ENCODE results near the gene CYP2W1. TPM values are rescaled to one million over a fixed set of nuclear protein-coding genes. Genes with fewer than 3 reads are reported as not detected.

CYP2W1 gene
- total RNA-seq, 1 donor from 2014 or later = not detected

DNA sequence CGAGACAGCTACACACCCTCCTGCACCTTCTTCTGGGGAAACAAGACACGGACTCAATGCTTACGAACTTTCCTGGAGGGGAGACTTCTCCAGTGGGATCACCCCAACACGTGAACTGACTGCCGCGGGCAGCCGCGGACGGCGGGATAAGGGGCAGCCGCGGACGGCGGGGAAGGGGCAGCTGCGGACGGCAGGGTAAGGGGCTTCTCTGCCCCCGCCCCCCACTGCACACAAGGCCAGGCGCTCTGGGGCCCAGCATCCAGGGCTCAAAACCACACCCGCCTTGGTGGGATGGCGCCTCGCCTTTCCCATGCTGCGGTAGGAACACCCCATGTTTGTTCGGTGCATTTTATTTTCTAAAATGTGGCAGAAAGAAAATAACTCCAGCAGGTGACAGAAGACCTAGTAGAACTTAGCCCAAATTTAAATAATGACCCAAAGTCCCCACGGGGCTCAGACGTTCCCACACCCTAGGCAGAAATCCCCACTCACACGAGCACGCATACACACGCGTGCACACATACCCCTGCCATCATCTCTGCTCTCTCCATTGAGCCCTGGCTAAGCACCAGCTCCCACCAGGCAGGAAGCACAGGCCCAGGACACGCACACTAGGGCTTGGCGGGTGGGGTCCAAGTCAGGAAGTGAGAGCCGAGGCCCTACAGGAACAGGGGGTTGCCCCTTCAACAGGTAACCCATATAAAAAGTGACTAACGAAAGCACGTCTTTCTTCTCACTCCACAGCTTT is 34.8 kb downstream of the CYP2W1 start:
- H3K27ac ChIP-seq (ENCODE audit: low read depth, low read length) = no peak overlapping the region
- H3K36me3 ChIP-seq (ENCODE audit: control insufficient read depth in 3 of 3, insufficient read depth in 3 of 3, low read length in 3 of 3) = peaks cover 0 to 2% (median 0%) of the 10 kb centered on the region in 3 donors
- no peaks in the 10 kb centered on the region for H3K27me3 ChIP-seq (ENCODE audit: control insufficient read depth in 3 of 3, insufficient read depth in 3 of 3, low read length in 3 of 3)

DNA sequence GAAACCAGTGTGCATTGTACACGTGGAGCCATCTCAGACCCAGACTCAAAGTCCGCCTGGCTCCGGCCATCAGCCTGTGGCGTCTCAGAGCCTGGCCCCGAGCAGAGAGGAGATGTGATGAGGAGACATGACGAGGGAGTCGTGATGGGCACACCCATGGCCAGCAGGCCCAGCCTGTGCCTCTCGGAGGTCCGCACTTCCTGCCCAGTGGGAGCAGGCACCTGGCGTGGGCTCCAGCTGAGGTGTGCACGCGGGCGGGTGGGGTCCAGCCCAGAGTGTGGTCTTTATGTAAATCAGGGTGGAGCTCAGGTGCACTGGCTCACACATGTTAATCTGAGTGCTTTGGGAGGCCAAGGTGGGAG is 35.3 kb downstream of the CYP2W1 start:
- H3K4me1 ChIP-seq (ENCODE audit: control insufficient read depth in 3 of 3, insufficient read depth in 3 of 3, low read length in 3 of 3) = peaks cover 3 to 20% (median 14%) of the 10 kb centered on the region in 3 donors
- H3K4me3 ChIP-seq (ENCODE audit: low read length in 3 of 3) = no peak overlapping the region
- H3K27ac ChIP-seq (ENCODE audit: low read depth, low read length) = no peak overlapping the region
- no peak overlapping the region for H3K9ac ChIP-seq (ENCODE audit: low read depth in 1 of 3, low read length in 3 of 3)
- H3K9me3 ChIP-seq (ENCODE audit: control insufficient read depth in 3 of 3, low read length in 3 of 3) = no peaks in the 10 kb centered on the region
- H3K27me3 ChIP-seq (ENCODE audit: control insufficient read depth in 3 of 3, insufficient read depth in 3 of 3, low read length in 3 of 3) = no peaks in the 10 kb centered on the region
- peaks cover 0 to 2% (median 0%) of the 10 kb centered on the region in 3 donors for H3K36me3 ChIP-seq (ENCODE audit: control insufficient read depth in 3 of 3, insufficient read depth in 3 of 3, low read length in 3 of 3)

More for the DNA sequence above, 34.8 kb downstream of the CYP2W1 start:
- Histone ChIP-seq H3K9me3 (ENCODE audit: control insufficient read depth in 3 of 3, low read length in 3 of 3) (no peaks in the 10 kb centered on the region), H3K4me3 (ENCODE audit: low read length in 3 of 3) (no peak overlapping the region), H3K9ac (ENCODE audit: low read depth in 1 of 3, low read length in 3 of 3) (no peak overlapping the region), H3K4me1 (ENCODE audit: control insufficient read depth in 3 of 3, insufficient read depth in 3 of 3, low read length in 3 of 3) (peaks cover 3 to 20% (median 14%) of the 10 kb centered on the region in 3 donors)

- Histone ChIP-seq H3K36me3 (ENCODE audit: control insufficient read depth in 3 of 3, insufficient read depth in 3 of 3, low read length in 3 of 3) (peaks cover 0 to 2% (median 0%) of the 10 kb centered on the region in 3 donors), H3K9ac (ENCODE audit: low read depth in 1 of 3, low read length in 3 of 3) (peak overlapping the region in 1 of 3 donors; percentile 10), H3K4me1 (ENCODE audit: control insufficient read depth in 3 of 3, insufficient read depth in 3 of 3, low read length in 3 of 3) (peaks cover 7 to 24% (median 24%) of the 10 kb centered on the region in 3 donors), H3K27ac (ENCODE audit: low read depth, low read length) (no peak overlapping the region), H3K9me3 (ENCODE audit: control insufficient read depth in 3 of 3, low read length in 3 of 3) (no peaks in the 10 kb centered on the region), H3K4me3 (ENCODE audit: low read length in 3 of 3) (no peak overlapping the region), H3K27me3 (ENCODE audit: control insufficient read depth in 3 of 3, insufficient read depth in 3 of 3, low read length in 3 of 3) (no peaks in the 10 kb centered on the region)
These were observed 36.3 kb downstream of the CYP2W1 start for GRCh38 chr7:1019255-1019785.

DNA sequence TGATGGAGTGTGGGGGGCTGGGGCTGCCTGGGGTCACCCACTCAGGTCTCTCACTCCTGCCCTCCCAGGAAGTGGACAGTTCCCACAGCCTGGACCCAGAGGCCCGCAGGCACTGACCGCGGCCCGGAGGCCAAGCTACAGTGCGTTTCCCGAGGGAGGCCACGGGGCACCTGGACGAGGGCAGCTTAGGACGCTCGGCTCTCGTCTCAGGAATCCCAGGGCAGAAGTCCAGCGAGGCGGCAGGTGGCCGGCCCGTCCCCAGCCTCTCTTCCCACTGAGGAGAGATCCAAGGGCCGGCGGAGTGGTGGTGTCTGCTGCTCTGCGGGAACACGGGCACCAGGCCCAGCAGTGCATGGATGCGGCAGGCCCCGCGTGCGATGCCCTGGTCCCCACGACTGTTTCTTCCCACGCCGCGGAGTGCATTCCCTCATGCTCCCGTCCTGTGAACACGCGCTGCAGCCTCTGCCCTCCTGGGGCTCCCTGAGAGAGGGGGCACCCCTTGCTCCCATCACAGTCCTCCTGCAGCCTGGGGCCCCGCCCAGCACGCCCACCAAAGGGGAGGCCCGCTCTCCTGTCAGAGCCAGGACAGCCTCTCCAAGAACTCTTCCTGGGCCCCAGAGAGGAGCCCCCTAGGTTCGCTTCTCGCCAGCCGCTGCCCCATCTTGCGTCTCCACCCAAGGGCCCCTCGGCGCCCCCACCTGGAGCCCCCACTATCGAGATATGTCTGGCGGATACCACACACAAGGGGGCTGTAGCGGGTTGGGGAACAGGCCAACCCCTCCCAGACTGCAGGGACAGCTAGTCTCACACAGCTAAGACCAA is 37.0 kb downstream of the CYP2W1 start:
- no peaks in the 10 kb centered on the region for H3K27me3 ChIP-seq (ENCODE audit: control insufficient read depth in 3 of 3, insufficient read depth in 3 of 3, low read length in 3 of 3)
- peaks cover 0 to 2% (median 0%) of the 10 kb centered on the region in 3 donors for H3K36me3 ChIP-seq (ENCODE audit: control insufficient read depth in 3 of 3, insufficient read depth in 3 of 3, low read length in 3 of 3)
- no peak overlapping the region for H3K4me3 ChIP-seq (ENCODE audit: low read length in 3 of 3)
- no peak overlapping the region for H3K9ac ChIP-seq (ENCODE audit: low read depth in 1 of 3, low read length in 3 of 3)
- H3K27ac ChIP-seq (ENCODE audit: low read depth, low read length) = no peak overlapping the region
- H3K4me1 ChIP-seq (ENCODE audit: control insufficient read depth in 3 of 3, insufficient read depth in 3 of 3, low read length in 3 of 3) = peaks cover 12 to 31% (median 30%) of the 10 kb centered on the region in 3 donors
- H3K9me3 ChIP-seq (ENCODE audit: control insufficient read depth in 3 of 3, low read length in 3 of 3) = no peaks in the 10 kb centered on the region

- Histone ChIP-seq H3K27me3 (ENCODE audit: control insufficient read depth in 3 of 3, insufficient read depth in 3 of 3, low read length in 3 of 3) (no peaks in the 10 kb centered on the region), H3K4me1 (ENCODE audit: control insufficient read depth in 3 of 3, insufficient read depth in 3 of 3, low read length in 3 of 3) (peaks cover 12 to 36% (median 34%) of the 10 kb centered on the region in 3 donors), H3K27ac (ENCODE audit: low read depth, low read length) (no peak overlapping the region), H3K9me3 (ENCODE audit: control insufficient read depth in 3 of 3, low read length in 3 of 3) (no peaks in the 10 kb centered on the region), H3K36me3 (ENCODE audit: control insufficient read depth in 3 of 3, insufficient read depth in 3 of 3, low read length in 3 of 3) (peaks cover 0 to 7% (median 0%) of the 10 kb centered on the region in 3 donors), H3K9ac (ENCODE audit: low read depth in 1 of 3, low read length in 3 of 3) (no peak overlapping the region), H3K4me3 (ENCODE audit: low read length in 3 of 3) (no peak overlapping the region)
These were observed 37.9 kb downstream of the CYP2W1 start for GRCh38 chr7:1020849-1021251.

GRCh38 chr7:1021366-1021765 is 38.4 kb downstream of the CYP2W1 start:
- Histone ChIP-seq H3K4me1 (ENCODE audit: control insufficient read depth in 3 of 3, insufficient read depth in 3 of 3, low read length in 3 of 3) (peaks cover 12 to 36% (median 35%) of the 10 kb centered on the region in 3 donors), H3K36me3 (ENCODE audit: control insufficient read depth in 3 of 3, insufficient read depth in 3 of 3, low read length in 3 of 3) (peaks cover 3 to 10% (median 4%) of the 10 kb centered on the region in 3 donors), H3K27ac (ENCODE audit: low read depth, low read length) (no peak overlapping the region), H3K27me3 (ENCODE audit: control insufficient read depth in 3 of 3, insufficient read depth in 3 of 3, low read length in 3 of 3) (no peaks in the 10 kb centered on the region), H3K4me3 (ENCODE audit: low read length in 3 of 3) (no peak overlapping the region), H3K9ac (ENCODE audit: low read depth in 1 of 3, low read length in 3 of 3) (no peak overlapping the region), H3K9me3 (ENCODE audit: control insufficient read depth in 3 of 3, low read length in 3 of 3) (no peaks in the 10 kb centered on the region)

DNA sequence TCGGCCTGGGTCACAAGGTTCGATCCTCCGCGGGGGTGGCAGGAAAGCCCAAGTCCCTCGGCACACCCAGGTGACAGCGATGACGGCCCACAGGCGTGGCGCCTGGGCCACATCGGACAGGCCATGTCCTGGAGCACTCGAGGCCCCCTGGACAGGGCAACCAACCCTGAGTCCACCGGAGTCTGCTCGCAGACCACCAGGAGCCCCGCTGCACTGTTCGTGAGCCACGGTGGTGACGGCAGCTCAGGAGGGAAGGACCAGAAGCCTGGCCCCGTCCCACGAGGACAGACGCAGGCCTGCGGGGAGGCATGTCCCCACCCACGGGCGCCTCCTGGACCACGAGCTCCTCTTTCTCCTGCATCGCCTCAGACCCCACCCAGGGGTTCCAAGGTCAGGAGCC is 39.0 kb downstream of the CYP2W1 start:
- Histone ChIP-seq H3K36me3 (ENCODE audit: control insufficient read depth in 3 of 3, insufficient read depth in 3 of 3, low read length in 3 of 3) (peaks cover 3 to 12% (median 7%) of the 10 kb centered on the region in 3 donors), H3K27ac (ENCODE audit: low read depth, low read length) (no peak overlapping the region), H3K27me3 (ENCODE audit: control insufficient read depth in 3 of 3, insufficient read depth in 3 of 3, low read length in 3 of 3) (no peaks in the 10 kb centered on the region), H3K9ac (ENCODE audit: low read depth in 1 of 3, low read length in 3 of 3) (no peak overlapping the region), H3K4me1 (ENCODE audit: control insufficient read depth in 3 of 3, insufficient read depth in 3 of 3, low read length in 3 of 3) (peaks cover 16 to 40% (median 37%) of the 10 kb centered on the region in 3 donors), H3K4me3 (ENCODE audit: low read length in 3 of 3) (no peak overlapping the region), H3K9me3 (ENCODE audit: control insufficient read depth in 3 of 3, low read length in 3 of 3) (no peaks in the 10 kb centered on the region)

GRCh38 chr7:1022356-1022755 is 39.4 kb downstream of the CYP2W1 start:
- H3K4me1 ChIP-seq (ENCODE audit: control insufficient read depth in 3 of 3, insufficient read depth in 3 of 3, low read length in 3 of 3) = peaks cover 20 to 44% (median 41%) of the 10 kb centered on the region in 3 donors
- H3K9ac ChIP-seq (ENCODE audit: low read depth in 1 of 3, low read length in 3 of 3) = no peak overlapping the region
- H3K36me3 ChIP-seq (ENCODE audit: control insufficient read depth in 3 of 3, insufficient read depth in 3 of 3, low read length in 3 of 3) = peaks cover 3 to 12% (median 7%) of the 10 kb centered on the region in 3 donors
- H3K27me3 ChIP-seq (ENCODE audit: control insufficient read depth in 3 of 3, insufficient read depth in 3 of 3, low read length in 3 of 3) = no peaks in the 10 kb centered on the region
- no peak overlapping the region for H3K27ac ChIP-seq (ENCODE audit: low read depth, low read length)
- H3K9me3 ChIP-seq (ENCODE audit: control insufficient read depth in 3 of 3, low read length in 3 of 3) = no peaks in the 10 kb centered on the region
- no peak overlapping the region for H3K4me3 ChIP-seq (ENCODE audit: low read length in 3 of 3)

DNA sequence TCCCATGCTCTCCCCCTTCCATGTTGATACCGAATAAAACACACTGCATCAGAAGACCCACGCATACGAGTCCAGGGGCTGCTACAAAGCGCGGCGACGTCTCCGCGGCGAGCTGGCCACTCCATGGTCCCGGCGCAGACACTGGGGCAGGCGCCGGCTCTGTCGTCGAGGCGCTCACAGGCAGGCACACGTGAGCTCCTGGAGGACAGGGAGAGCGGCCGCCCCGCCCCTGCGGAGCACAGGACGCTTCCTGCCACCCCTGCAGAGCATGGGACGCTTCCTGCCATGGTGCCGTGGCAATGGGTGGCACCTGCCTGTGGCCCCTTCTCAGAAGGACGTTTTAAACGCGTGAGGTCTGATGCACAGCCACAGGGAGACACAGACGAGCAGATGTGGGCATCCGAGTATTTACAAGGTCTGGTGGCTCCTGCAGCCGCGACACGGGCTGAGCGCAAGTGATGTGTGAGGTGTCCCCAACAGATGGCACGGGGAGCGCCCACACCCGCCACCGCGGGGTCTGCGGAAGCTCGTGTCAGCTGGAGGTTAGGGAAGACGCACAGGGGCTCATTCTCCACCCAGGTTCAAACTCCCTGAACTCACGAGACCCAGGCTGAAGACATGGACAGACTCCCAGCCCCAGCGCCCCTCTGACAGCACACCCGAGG is 40.0 kb downstream of the CYP2W1 start:
- H3K36me3 ChIP-seq (ENCODE audit: control insufficient read depth in 3 of 3, insufficient read depth in 3 of 3, low read length in 3 of 3) = peaks cover 3 to 12% (median 7%) of the 10 kb centered on the region in 3 donors
- no peaks in the 10 kb centered on the region for H3K27me3 ChIP-seq (ENCODE audit: control insufficient read depth in 3 of 3, insufficient read depth in 3 of 3, low read length in 3 of 3)
- no peak overlapping the region for H3K4me3 ChIP-seq (ENCODE audit: low read length in 3 of 3)
- no peak overlapping the region for H3K27ac ChIP-seq (ENCODE audit: low read depth, low read length)
- H3K4me1 ChIP-seq (ENCODE audit: control insufficient read depth in 3 of 3, insufficient read depth in 3 of 3, low read length in 3 of 3) = peaks cover 23 to 48% (median 44%) of the 10 kb centered on the region in 3 donors
- H3K9ac ChIP-seq (ENCODE audit: low read depth in 1 of 3, low read length in 3 of 3) = no peak overlapping the region
- no peaks in the 10 kb centered on the region for H3K9me3 ChIP-seq (ENCODE audit: control insufficient read depth in 3 of 3, low read length in 3 of 3)

Measured in skeletal muscle tissue (tissue), 4 donors.